HL-60/S4 treated with phorbol 12-myristate 13-acetate at 8.2 ng/mL for 4 days and 3 days (cell line): Measurements from ENCODE around the gene FNDC3A.

ENCODE experiments used
- in situ Hi-C: fragments of 300-500 bp; cut with MboI; formaldehyde crosslinking; loops from 2 replicates; pipeline ENCODE4 v1.15.0; 2022; ENCODE audit warnings: low sequenced_read_pairs

The FNDC3A gene

GRCh38 chr13:49213997-49214916 lies 238.5 kb downstream of the FNDC3A start:
- in situ Hi-C loops = no loop called here

GRCh38 chr13:49214917-49215376 lies 239.2 kb downstream of the FNDC3A start:
- in situ Hi-C loops = no loop called here

DNA sequence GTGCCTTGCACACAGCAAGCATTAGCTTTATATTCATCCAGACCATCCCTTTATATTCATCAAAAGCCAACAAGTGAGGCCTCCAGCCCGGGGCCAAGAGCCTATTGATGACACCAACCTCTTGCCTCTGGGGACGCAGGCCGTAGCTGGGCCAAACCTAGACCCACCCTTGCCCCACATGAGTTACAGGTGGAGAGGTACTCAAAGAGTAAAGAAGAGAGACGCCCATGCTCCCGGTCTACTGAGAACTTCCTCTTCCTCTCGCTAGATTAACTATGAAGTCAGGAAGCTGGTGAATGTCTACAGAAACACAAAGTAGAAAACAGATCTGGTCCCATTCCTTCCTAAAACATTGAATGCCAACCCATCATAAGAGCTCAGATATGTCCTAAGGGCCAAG lies 240.6 kb downstream of the FNDC3A start:
- in situ Hi-C loops = no loop called here

DNA sequence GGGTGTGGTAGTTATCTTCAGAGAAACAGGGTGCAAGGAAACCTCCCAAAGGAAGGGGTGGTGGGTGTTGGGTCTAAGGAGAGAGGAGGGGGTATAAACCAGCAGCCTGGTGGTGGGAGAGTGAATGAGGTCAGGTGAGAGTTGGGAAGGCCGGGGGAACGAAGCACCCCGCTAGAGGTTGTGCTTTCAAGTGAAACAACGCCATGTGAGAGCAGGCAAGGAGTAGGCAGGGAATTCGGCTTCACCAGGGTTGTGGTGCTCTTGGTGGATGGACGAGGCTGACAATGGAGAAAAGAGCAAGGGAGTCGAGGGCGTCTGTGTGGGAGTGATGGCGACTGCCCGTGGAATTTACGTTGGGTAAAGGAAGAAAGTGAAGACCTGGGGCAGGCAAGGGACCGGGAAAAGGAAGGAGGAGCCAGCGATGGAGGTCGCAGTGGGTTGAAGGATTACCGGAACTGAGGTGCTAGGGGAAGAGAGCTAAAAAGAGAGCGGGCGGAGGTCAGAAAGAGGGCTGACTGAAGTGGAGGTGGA lies 242.3 kb downstream of the FNDC3A start:
- in situ Hi-C loops = no loop called here

- in situ Hi-C loops = no loop called here
Observed at GRCh38 chr13:49218493-49219051, 242.9 kb downstream of the FNDC3A start.

GRCh38 chr13:49219647-49220035 lies 243.9 kb downstream of the FNDC3A start:
- in situ Hi-C loops = no loop called here

GRCh38 chr13:49220036-49220855 lies 244.5 kb downstream of the FNDC3A start, which contains the start of gene MLNR:
TSS of gene MLNR (plus strand) at chr13:49220338. CDS start at chr13:49220338, 0 bp downstream.
- in situ Hi-C loops = no loop called here

GRCh38 chr13:49220856-49221589 lies 245.3 kb downstream of the FNDC3A start:
- in situ Hi-C loops = no loop called here

GRCh38 chr13:49221590-49221965 lies 245.9 kb downstream of the FNDC3A start:
- in situ Hi-C loops = no loop called here

DNA sequence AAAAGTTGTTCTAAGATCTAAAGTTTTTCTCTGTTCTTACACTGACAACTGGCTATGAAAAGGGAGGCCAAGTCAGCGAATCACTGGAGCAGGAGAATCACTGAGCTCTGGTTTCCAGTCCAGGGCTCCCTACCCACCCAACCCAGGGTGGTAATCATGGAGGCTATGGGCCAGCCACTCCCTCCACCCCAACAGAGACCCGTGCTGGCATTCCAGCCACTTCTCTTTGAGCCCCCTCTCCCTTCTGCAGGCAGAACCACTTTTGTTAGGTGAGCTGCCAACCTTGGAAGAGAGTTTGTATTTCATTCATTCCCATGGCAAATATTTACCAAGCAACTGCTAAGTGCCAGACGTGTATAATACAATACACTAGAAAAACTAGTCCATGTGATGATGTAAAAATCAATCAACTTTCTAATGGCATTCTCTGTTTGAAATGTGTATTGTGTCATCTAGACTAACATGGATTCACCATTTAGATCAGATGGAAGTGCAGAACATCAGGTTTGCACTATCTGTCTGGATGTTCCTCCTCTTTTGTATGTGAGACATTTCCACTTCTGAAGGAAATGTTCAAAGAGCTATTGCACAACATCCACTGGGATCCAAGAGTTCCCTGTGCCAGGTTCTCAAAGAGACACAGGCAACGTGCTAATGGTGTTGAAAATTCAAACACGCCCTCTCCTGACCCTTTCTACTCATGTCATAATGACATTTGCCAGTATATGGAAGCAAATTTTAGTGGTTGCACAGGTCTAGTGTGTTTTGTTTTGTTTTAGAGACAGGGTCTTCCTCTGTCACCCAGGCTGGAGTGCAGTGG lies 249.7 kb downstream of the FNDC3A start:
- in situ Hi-C loops = no loop called here

DNA sequence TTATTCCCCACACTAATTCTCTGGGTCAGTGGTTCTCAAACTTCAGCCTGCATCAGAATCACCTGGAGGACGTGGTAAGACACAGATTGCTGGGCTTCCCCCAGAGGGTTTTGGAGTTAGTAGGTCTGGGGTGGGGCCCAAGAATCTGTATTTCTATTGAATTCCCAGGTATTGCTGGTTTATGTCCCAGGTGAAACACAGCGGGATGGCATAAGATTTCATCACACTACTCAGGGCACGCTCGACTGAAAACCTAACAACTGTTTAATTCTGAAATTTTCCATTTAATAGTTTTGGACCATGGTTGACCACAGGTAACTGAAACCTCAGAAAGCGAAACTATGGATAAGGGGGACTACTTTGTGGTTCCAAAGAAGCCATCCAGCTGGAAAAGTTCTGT lies 250.9 kb downstream of the FNDC3A start:
- in situ Hi-C loops = no loop called here

- in situ Hi-C loops = no loop called here
Observed at GRCh38 chr13:49234741-49235140, 259.0 kb downstream of the FNDC3A start.

GRCh38 chr13:49235856-49236431 lies 260.2 kb downstream of the FNDC3A start:
- in situ Hi-C loops = no loop called here

- in situ Hi-C loops = no loop called here
Observed at GRCh38 chr13:49238621-49239020, 262.9 kb downstream of the FNDC3A start.

DNA sequence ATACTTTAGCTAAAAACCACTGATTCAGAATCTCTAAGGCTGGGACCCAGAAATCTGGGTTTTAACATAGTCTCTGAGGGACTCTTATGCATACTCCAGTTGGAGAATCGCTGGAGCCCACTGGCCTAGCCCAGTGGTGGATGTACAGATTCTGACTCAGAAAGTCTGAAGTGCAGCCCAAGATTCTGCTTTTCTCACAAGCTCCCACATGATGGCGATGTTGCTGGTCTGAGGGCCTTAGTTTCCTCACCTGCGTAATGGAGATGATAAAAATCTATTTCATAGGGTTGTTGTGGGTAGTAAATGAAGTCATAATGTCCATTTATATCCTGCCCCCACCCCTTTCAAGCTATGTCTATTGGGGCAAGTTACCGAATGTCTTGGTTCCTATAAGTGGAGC lies 264.3 kb downstream of the FNDC3A start:
- in situ Hi-C loops = no loop called here

DNA sequence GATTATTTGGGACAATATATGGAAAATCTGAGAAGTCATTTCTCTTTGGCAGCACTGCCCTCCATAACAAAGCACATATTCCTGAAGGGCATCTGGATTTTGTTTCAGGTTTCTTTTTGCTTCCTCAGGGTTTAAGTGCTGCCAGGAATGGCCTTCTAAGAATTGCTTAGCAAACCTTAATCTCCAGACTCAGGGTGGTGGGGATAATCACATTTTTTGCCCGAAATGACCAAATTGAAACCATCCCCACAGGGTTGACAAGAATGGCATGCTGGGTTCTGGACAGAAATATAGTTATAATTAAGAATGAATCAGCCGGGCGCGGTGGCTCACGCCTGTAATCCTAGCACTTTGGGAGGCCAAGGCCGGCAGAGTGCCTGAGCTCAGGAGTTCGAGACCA lies 265.6 kb downstream of the FNDC3A start:
- in situ Hi-C loops = no loop called here

- in situ Hi-C loops = no loop called here
Observed at GRCh38 chr13:49245101-49245500, 269.4 kb downstream of the FNDC3A start.

DNA sequence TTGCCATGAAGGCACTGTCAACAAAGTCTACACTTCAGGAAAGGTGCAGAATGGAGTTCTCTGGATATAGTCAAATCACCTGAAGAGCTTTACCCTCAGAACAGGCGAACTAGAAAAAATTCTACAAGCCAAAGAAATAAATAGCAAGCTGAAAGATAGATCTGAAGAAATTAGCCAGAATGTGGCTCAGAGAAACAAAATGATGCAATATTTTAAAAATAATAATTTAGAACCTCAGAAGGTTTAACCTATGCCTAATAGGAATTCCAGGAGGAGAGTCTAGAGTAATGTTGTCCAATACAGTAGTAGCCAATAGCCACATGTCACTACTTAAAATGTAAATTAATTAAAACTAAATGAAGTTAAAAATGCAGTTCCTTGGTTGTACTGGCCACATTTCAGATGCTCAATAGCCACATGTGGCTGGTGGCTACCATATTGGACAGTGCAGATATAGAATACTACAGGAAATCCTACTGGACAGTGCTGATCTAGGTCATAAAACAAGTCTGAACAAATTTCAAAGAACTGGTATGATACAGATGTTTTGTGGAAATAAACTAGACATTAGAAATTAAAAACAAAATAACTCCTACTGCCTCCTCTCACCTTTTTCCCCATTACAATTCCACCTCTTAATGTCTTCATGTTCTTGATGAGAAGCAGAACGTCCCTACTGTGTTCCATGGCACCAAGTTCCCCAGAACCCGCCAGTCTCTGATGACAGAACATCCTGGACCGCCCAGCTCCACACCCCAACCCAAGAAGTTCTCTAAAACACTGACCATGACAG lies 271.3 kb downstream of the FNDC3A start:
- in situ Hi-C loops = no loop called here
